GM12878 (cell line): ENCODE measurements around the gene CAPN15. TPM values are rescaled to one million over a fixed set of nuclear protein-coding genes. Genes with fewer than 3 reads are reported as not detected.

ENCODE experiments used
- ATAC-seq: fragments of 200-7000 bp; cut with Tn5 transposase; 3 replicates; pipeline ENCODE4 v1.9.1; 2020; ENCODE audit warnings: mild to moderate bottlenecking, moderate library complexity
- BruUV-seq: library from RNA; stranded (reverse); fragments of 400-500 nt; replicated peaks from 2 replicates; lab custom pipeline; 2021; lab: Mats Ljungman, UMichigan
- CTCF ChIA-PET: fragments of 300-600 bp; sonication (Branson Sonifier 250); formaldehyde crosslinking; extraction: SDS; loops from one replicate; lab custom pipeline; 2021; ENCODE audit warnings: inconsistent platforms; lab: Yijun Ruan, JAX
- POLR2A ChIA-PET: fragments of 350-600 bp; formaldehyde crosslinking; extraction: SDS; loops from one replicate; lab custom pipeline; 2021; ENCODE audit warnings: inconsistent platforms; lab: Charles Lee
- RAD21 ChIA-PET: fragments of 300-600 bp; sonication (Branson Sonifier 250); formaldehyde crosslinking; loops from one replicate; lab custom pipeline; 2023; ENCODE audit warnings: antibody characterized with exemption; ENCODE audit not compliant: unreplicated experiment; lab: Charles Lee
- SMC1A ChIA-PET: fragments of 300-600 bp; sonication (Branson Sonifier 250); formaldehyde crosslinking; loops from one replicate; lab custom pipeline; 2023; ENCODE audit not compliant: unreplicated experiment, uncharacterized antibody; lab: Charles Lee
- DNase-seq: peaks from one replicate; pipeline ENCODE4 v3.0.0-alpha.2; 2011; ENCODE audit warnings: low read depth, low spot score
- FAIRE-seq: peaks from 3 replicates; lab custom pipeline; 2011; peaks lifted over from hg19 to GRCh38; lab: Jason Lieb, UNC
- H2AFZ ChIP-seq: 2 replicates; pipeline ENCODE4 v1.6.0; 2011; ENCODE audit warnings: low read depth, low read length, control low read depth; ENCODE audit not compliant: control insufficient read depth
- H3K27ac ChIP-seq: 2 replicates; pipeline ENCODE4 v1.5.1; 2011; ENCODE audit warnings: control low read depth; ENCODE audit not compliant: control insufficient read depth, insufficient read depth
- H3K27me3 ChIP-seq, 2 experiments: replicated peaks in 1 of 2; 2 replicates each; pipeline versions ENCODE4 v1.6.0 to v1.6.1; 2011; ENCODE audit warnings: low read length in 1 of 2; ENCODE audit not compliant: control insufficient read depth in 2 of 2, insufficient read depth in 2 of 2
- H3K36me3 ChIP-seq, 2 experiments: 2 replicates each; pipeline ENCODE4 v1.5.1; 2011; ENCODE audit warnings: low read length in 1 of 2; ENCODE audit not compliant: control insufficient read depth in 2 of 2, insufficient read depth in 2 of 2
- H3K4me1 ChIP-seq: 2 replicates; pipeline ENCODE4 v1.6.1; 2011; ENCODE audit warnings: mild to moderate bottlenecking, low read length, moderate library complexity, mixed read lengths; ENCODE audit not compliant: control insufficient read depth, insufficient read depth
- H3K4me2 ChIP-seq: 2 replicates; pipeline ENCODE4 v1.6.0; 2011; ENCODE audit warnings: control low read depth; ENCODE audit not compliant: control insufficient read depth, insufficient read depth
- H3K4me3 ChIP-seq: fragments of 200-600 bp; sonication (generic); 2 replicates; pipeline ENCODE4 v1.5.1; 2016
- H3K79me2 ChIP-seq: 2 replicates; pipeline ENCODE4 v1.6.0; 2011; ENCODE audit warnings: low read length; ENCODE audit not compliant: control insufficient read depth, insufficient read depth
- H3K9ac ChIP-seq: 2 replicates; pipeline ENCODE4 v1.8.0; 2011; ENCODE audit warnings: low read length, control low read depth, mixed read lengths; ENCODE audit not compliant: control insufficient read depth, insufficient read depth
- H3K9me3 ChIP-seq: replicated peaks from 3 replicates; pipeline ENCODE4 v1.5.1; 2011; ENCODE audit warnings: mild to moderate bottlenecking, low read length; ENCODE audit not compliant: control insufficient read depth, insufficient read depth
- H4K20me1 ChIP-seq: 2 replicates; pipeline ENCODE4 v1.6.0; 2011; ENCODE audit not compliant: control insufficient read depth, insufficient read depth
- JUNB ChIP-seq: IDR thresholded peaks from 2 replicates; pipeline ENCODE4 v1.6.1; 2016; ENCODE audit warnings: antibody characterized with exemption, mild to moderate bottlenecking
- NR2F1 ChIP-seq: fragments of 450-650 bp; conservative IDR thresholded peaks from 2 replicates; pipeline ENCODE4 v1.6.1; 2017; ENCODE audit warnings: mild to moderate bottlenecking
- POLR2A ChIP-seq: IDR thresholded peaks from 2 replicates; pipeline ENCODE4 v1.6.1; 2011; ENCODE audit warnings: low read depth, mild to moderate bottlenecking, low read length
- WGBS: methylation state at CpG from one replicate; pipeline ENCODE4 v1.1.6; 2016; ENCODE audit warnings: low lambda C conversion rate; ENCODE audit not compliant: insufficient replicate concordance, insufficient coverage; ENCODE audit errors: missing lambda C conversion rate; 5-methylcytosine and 5-hydroxymethylcytosine counted together
- in situ Hi-C: fragments of 300-500 bp; cut with MboI; formaldehyde crosslinking; loops from 9 replicates; pipeline ENCODE4 v1.14.3; 2018; ENCODE audit warnings: mixed read lengths
- intact Hi-C: fragments of 100-400 bp; cut with micrococcal nuclease; formaldehyde crosslinking; loops from one replicate; pipeline ENCODE4 v1.14.2; 2022; ENCODE audit not compliant: unreplicated experiment
- polyA plus RNA-seq, 11 experiments: library from polyadenylated mRNA; depleted of rRNA in 4 of 11; unstranded in 6 of 11; stranded (reverse) in 5 of 11; fragments of >200 nt; fragmentation: Nextera tagmentation in 4 of 11; fragmentation: Illumina TruSeq in 1 of 11; extraction: Ambion mirVana in 4 of 11; extraction: Trizol in 1 of 11; gene quantifications; 1 replicate in 1 of 11; 2 replicates in 10 of 11; pipeline versions ENCODE4 v1.2.1 to v1.2.3, GENCODE V29; 2011 to 2016; ENCODE audit warnings: inconsistent platforms in 2 of 11, missing spikeins in 2 of 11, low read depth in 1 of 11
- total RNA-seq, 4 experiments: library from RNA; depleted of rRNA in 3 of 4; stranded (reverse); fragments of >200 nt in 3 of 4; fragmentation: Illumina TruSeq in 1 of 4; extraction: Trizol in 1 of 4; gene quantifications; 2 replicates each; pipeline versions ENCODE4 v1.2.1 to v1.2.3, GENCODE V29; 2013 to 2021
- TF ChIP-seq, protein P1 (sequence below): fragments of 450-650 bp; IDR thresholded peaks from 2 replicates; pipeline ENCODE4 v1.6.1; 2017; ENCODE audit warnings: antibody characterized with exemption, mild to moderate bottlenecking, moderate library complexity

Gene CAPN15
- total and polyA plus RNA-seq, 10 of the 15 experiments (the other 5 are each of a cell fraction or from before 2014, with no cell fraction given), result 0.40 to 78.5 (median 8.3) TPM

DNA sequence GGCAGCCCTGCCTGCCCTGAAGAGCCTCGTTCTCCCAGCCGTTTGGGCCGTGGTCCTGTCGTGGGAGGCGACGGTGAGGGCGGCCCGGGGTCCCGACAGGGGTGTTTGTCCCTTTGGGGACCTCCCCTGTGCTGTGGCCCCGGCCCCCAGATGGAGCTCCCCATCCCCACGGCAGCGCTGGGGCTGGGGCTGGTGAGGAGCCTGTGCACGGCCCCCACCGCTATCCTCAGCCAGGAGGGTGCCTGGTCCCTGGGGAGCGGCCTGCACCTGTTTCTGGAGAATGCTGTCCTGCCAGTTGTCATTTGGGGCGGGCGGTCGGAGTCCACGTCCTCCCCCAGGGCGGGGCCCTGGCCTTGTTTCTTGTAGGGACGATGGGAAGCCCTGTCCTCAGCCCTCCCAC lies 6.6 kb downstream of the CAPN15 start (continued):
- TF ChIP-seq, protein P1, sequence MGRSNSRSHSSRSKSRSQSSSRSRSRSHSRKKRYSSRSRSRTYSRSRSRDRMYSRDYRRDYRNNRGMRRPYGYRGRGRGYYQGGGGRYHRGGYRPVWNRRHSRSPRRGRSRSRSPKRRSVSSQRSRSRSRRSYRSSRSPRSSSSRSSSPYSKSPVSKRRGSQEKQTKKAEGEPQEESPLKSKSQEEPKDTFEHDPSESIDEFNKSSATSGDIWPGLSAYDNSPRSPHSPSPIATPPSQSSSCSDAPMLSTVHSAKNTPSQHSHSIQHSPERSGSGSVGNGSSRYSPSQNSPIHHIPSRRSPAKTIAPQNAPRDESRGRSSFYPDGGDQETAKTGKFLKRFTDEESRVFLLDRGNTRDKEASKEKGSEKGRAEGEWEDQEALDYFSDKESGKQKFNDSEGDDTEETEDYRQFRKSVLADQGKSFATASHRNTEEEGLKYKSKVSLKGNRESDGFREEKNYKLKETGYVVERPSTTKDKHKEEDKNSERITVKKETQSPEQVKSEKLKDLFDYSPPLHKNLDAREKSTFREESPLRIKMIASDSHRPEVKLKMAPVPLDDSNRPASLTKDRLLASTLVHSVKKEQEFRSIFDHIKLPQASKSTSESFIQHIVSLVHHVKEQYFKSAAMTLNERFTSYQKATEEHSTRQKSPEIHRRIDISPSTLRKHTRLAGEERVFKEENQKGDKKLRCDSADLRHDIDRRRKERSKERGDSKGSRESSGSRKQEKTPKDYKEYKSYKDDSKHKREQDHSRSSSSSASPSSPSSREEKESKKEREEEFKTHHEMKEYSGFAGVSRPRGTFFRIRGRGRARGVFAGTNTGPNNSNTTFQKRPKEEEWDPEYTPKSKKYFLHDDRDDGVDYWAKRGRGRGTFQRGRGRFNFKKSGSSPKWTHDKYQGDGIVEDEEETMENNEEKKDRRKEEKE, result no peak
- TF ChIP-seq JUNB, result no peak

DNA sequence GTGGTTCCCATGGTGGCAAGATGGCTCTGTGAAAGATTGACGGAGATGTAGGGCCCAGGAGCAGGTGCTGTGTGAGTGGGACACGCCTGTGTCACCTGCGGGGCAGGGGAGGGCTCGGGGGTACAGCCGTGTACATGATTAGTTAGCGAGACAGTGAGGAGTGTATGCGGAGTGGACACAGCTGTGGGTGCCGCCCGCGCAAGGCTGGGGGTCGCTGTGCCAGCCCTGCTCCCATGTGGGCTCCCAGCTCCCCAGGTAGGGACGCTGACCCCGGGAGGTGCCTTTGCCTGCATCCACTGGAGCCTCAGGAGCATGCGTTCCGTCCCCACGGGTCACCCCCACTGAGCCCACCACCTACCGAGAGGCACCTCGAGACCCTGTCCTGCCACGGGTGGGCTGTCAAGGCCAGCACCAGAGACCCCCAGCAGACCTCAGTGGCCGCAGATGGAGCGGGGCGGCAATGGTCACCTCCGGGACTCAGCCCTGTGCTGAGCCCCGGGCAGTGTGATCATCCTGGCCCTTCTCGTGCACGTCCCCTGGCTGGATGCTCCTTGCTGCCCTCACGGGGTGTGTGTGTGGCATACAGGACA lies 7.4 kb downstream of the CAPN15 start:
- ATAC-seq, result no peak
- POLR2A ChIA-PET, result no interaction called here
- SMC1A ChIA-PET, result no interaction called here
- Histone ChIP-seq H3K36me3 (peaks cover 0 to 23% of the 10 kb centered on the region in 2 experiments; a peak in 3 of 4 replicates), H3K79me2 (peaks cover 23% of the 10 kb centered on the region), H3K9ac (no peak overlapping the region), H3K27ac (no peak overlapping the region), H3K4me3 (no peak overlapping the region), H3K9me3 (no peaks in the 10 kb centered on the region), H2AFZ (no peak overlapping the region), H4K20me1 (no peaks in the 10 kb centered on the region), H3K4me2 (no peak overlapping the region), H3K4me1 (no peaks in the 10 kb centered on the region), H3K27me3 (no peaks in the 10 kb centered on the region)
- BruUV-seq, result no TSS peak
- no peak for FAIRE-seq
- WGBS, result 95% methylated on average over 27 of the region's 27 CpGs
- DNase-seq, result no peak
- CTCF ChIA-PET, result no interaction called here
- intact Hi-C loops, result no loop called here
- in situ Hi-C loops, result loop anchor here (5.0 kb wide), 1 partner anchor 32 kb away; the partner anchor contains the start of genes NHLRC4 and PIGQ
- RAD21 ChIA-PET, result no interaction called here
- TF ChIP-seq POLR2A (peak; percentile 30; the same call in 1 of the 2 replicates), NR2F1 (no peak)
